OCI-LY7 (cell line): Measurements from ENCODE around the gene SLC1A3. TPM values are rescaled to one million over a fixed set of nuclear protein-coding genes. Genes with fewer than 3 reads are reported as not detected.

ENCODE experiments used
- BruUV-seq: library from RNA; stranded (reverse); fragments of 400-500 nt; replicated peaks from 2 replicates; lab custom pipeline; 2021; lab: Mats Ljungman, UMichigan
- CTCF ChIA-PET: fragments of 300-600 bp; sonication (Branson Sonifier 250); formaldehyde crosslinking; loops from one replicate; lab custom pipeline; 2022; ENCODE audit warnings: antibody characterized with exemption; ENCODE audit not compliant: unreplicated experiment; lab: Charles Lee
- POLR2A ChIA-PET: fragments of 300-600 bp; sonication (Branson Sonifier 250); formaldehyde crosslinking; loops from one replicate; lab custom pipeline; 2022; ENCODE audit warnings: antibody characterized with exemption; lab: Charles Lee
- DNase-seq: peaks from one replicate; pipeline ENCODE4 v3.0.0-alpha.2; 2015; ENCODE audit warnings: low spot score
- H2AFZ ChIP-seq: fragments of 200-600 bp; sonication (generic), shearing (Covaris generic); 2 replicates; pipeline ENCODE4 v1.6.1; 2014; ENCODE audit warnings: mild to moderate bottlenecking, antibody characterized with exemption, low read length, moderate library complexity
- H3K27ac ChIP-seq: fragments of 200-600 bp; sonication (generic); 2 replicates; pipeline ENCODE4 v1.5.1; 2014; ENCODE audit warnings: mixed run types, low read depth, mild to moderate bottlenecking, moderate library complexity, low read length, inconsistent platforms; ENCODE audit not compliant: poor library complexity, severe bottlenecking
- H3K36me3 ChIP-seq: fragments of 200-600 bp; sonication (generic); 2 replicates; pipeline ENCODE4 v1.6.1; 2014; ENCODE audit warnings: mild to moderate bottlenecking, antibody characterized with exemption, low read length, moderate library complexity, mixed read lengths; ENCODE audit not compliant: insufficient read depth
- H3K4me1 ChIP-seq: fragments of 200-600 bp; sonication (generic); 2 replicates; pipeline ENCODE4 v1.5.1; 2014; ENCODE audit warnings: mild to moderate bottlenecking, low read length; ENCODE audit not compliant: insufficient read depth, poor library complexity, severe bottlenecking
- H3K4me2 ChIP-seq: fragments of 200-600 bp; sonication (generic); 2 replicates; pipeline ENCODE4 v1.6.1; 2014; ENCODE audit warnings: mild to moderate bottlenecking, low read length
- H3K4me3 ChIP-seq: fragments of 200-600 bp; sonication (generic); 2 replicates; pipeline ENCODE4 v1.5.1; 2014; ENCODE audit warnings: mild to moderate bottlenecking, low read depth, low read length; ENCODE audit not compliant: poor library complexity, severe bottlenecking
- H3K79me2 ChIP-seq: fragments of 200-600 bp; sonication (generic); 2 replicates; pipeline ENCODE4 v1.6.1; 2016; ENCODE audit warnings: low read depth, mild to moderate bottlenecking, low read length, moderate library complexity, mixed read lengths; ENCODE audit not compliant: insufficient read depth
- H3K9me2 ChIP-seq: fragments of 200-600 bp; sonication (generic); 2 replicates; pipeline ENCODE4 v1.6.1; 2016; ENCODE audit warnings: mild to moderate bottlenecking, low read length, mixed read lengths; ENCODE audit not compliant: insufficient read depth
- H3K9me3 ChIP-seq: fragments of 200-600 bp; sonication (generic); 2 replicates; pipeline ENCODE4 v1.6.1; 2014; ENCODE audit warnings: mild to moderate bottlenecking, mixed run types, low read length, mixed read lengths
- H4K20me1 ChIP-seq: fragments of 200-600 bp; sonication (generic); 2 replicates; pipeline ENCODE4 v1.6.1; 2014; ENCODE audit warnings: mild to moderate bottlenecking, antibody characterized with exemption, low read length, moderate library complexity, mixed read lengths; ENCODE audit not compliant: insufficient read depth
- CTCF ChIP-seq: fragments of 200-600 bp; sonication (generic); conservative IDR thresholded peaks from 2 replicates; pipeline ENCODE4 v1.5.1; 2014; ENCODE audit warnings: mild to moderate bottlenecking, antibody characterized with exemption, low read length, moderate library complexity, mixed read lengths
- EZH2phosphoT487 ChIP-seq: fragments of 200-600 bp; sonication (generic); IDR thresholded peaks from 2 replicates; pipeline ENCODE4 v1.6.1; 2018; ENCODE audit warnings: low read depth, borderline replicate concordance, mild to moderate bottlenecking, mixed run types, antibody characterized with exemption, low read length, moderate library complexity, mixed read lengths
- intact Hi-C: fragments of 100-400 bp; cut with micrococcal nuclease; formaldehyde crosslinking; loops from one replicate; pipeline ENCODE4 v1.10.0; 2022; ENCODE audit not compliant: unreplicated experiment
- total RNA-seq, 2 experiments: library from RNA; depleted of rRNA in 1 of 2; stranded (reverse); fragments of >200 nt in 1 of 2; shearing (Covaris generic) in 1 of 2; gene quantifications; 2 replicates each; pipeline ENCODE4 v1.2.3, GENCODE V29; 2014 to 2022

Gene SLC1A3
- total RNA-seq, 2 experiments from 2014 or later: not detected

GRCh38 chr5:36653044-36653705, 46.8 kb downstream of the SLC1A3 start:
- Histone ChIP-seq H3K9me3 (no peaks in the 10 kb centered on the region), H4K20me1 (no peaks in the 10 kb centered on the region), H3K4me2 (no peak overlapping the region), H3K9me2 (no peaks in the 10 kb centered on the region), H2AFZ (no peak overlapping the region), H3K27ac (no peak overlapping the region), H3K79me2 (no peaks in the 10 kb centered on the region), H3K36me3 (no peaks in the 10 kb centered on the region), H3K4me3 (no peak overlapping the region), H3K4me1 (no peaks in the 10 kb centered on the region)
- DNase-seq: no peak
- POLR2A ChIA-PET: no interaction called here
- no peak for TF ChIP-seq CTCF
- TF ChIP-seq EZH2phosphoT487: no peak
- CTCF ChIA-PET: no interaction called here
- intact Hi-C loops: no loop called here
- no TSS peak for BruUV-seq

GRCh38 chr5:36654564-36654963, 48.2 kb downstream of the SLC1A3 start:
- Histone ChIP-seq H4K20me1 (no peaks in the 10 kb centered on the region), H2AFZ (no peak overlapping the region), H3K4me2 (no peak overlapping the region), H3K27ac (no peak overlapping the region), H3K4me1 (no peaks in the 10 kb centered on the region), H3K9me3 (no peaks in the 10 kb centered on the region), H3K4me3 (no peak overlapping the region), H3K36me3 (no peaks in the 10 kb centered on the region), H3K9me2 (no peaks in the 10 kb centered on the region), H3K79me2 (no peaks in the 10 kb centered on the region)
- TF ChIP-seq EZH2phosphoT487 (no peak), CTCF (no peak)
- ChIA-PET CTCF (no interaction called here), POLR2A (interaction anchor here (1.2 kb wide), 1 partner anchor 37 kb away, joined by 3 read pairs; no protein-coding TSS in a partner anchor)
- no peak for DNase-seq
- intact Hi-C loops: no loop called here
- no TSS peak for BruUV-seq

- Histone ChIP-seq H3K9me3 (no peaks in the 10 kb centered on the region), H3K4me3 (no peak overlapping the region), H3K4me2 (no peak overlapping the region), H3K79me2 (no peaks in the 10 kb centered on the region), H3K9me2 (no peaks in the 10 kb centered on the region), H3K27ac (no peak overlapping the region), H3K36me3 (no peaks in the 10 kb centered on the region), H3K4me1 (no peaks in the 10 kb centered on the region), H4K20me1 (no peaks in the 10 kb centered on the region), H2AFZ (no peak overlapping the region)
- ChIA-PET CTCF (interaction anchor here (0.6 kb wide), 1 partner anchor 105 kb away, joined by 4 read pairs; no protein-coding TSS in a partner anchor), POLR2A (interaction anchor here (0.7 to 1.2 kb wide), 2 partner anchors 14 to 38 kb away, joined by 3 read pairs; no protein-coding TSS in a partner anchor)
- BruUV-seq: no TSS peak
- intact Hi-C loops: no loop called here
- no peak for DNase-seq
- TF ChIP-seq EZH2phosphoT487 (no peak), CTCF (no peak)
These were observed 48.8 kb downstream of the SLC1A3 start for GRCh38 chr5:36655161-36655560.
